DMS53 treated with DMSO at 0.1 percent for 48 hours (cell line): Measurements from ENCODE around the gene DDX39A.
"Not testable (repeated sequence)": the region's sequence is repeated elsewhere in the genome, so short reads cannot be mapped to it uniquely, and the experiment has no call there.

Source experiments
- DNase-seq: peaks from one replicate; lab custom pipeline; 2025; ENCODE audit not compliant: unreplicated experiment; lab: John Stamatoyannopoulos, UW

The DDX39A gene

GRCh38 chr19:14391156-14391821 is 27.9 kb downstream of the DDX39A start:
- DNase-seq = no peak

- DNase-seq = no peak
Observed at GRCh38 chr19:14390548-14390947, 28.6 kb downstream of the DDX39A start.

GRCh38 chr19:14385492-14385891 is 33.6 kb downstream of the DDX39A start:
- DNase-seq = no peak

GRCh38 chr19:14383661-14384555 is 35.2 kb downstream of the DDX39A start:
- DNase-seq = no peak

- DNase-seq = no peak
Observed at GRCh38 chr19:14381689-14382474, 37.3 kb downstream of the DDX39A start.

- DNase-seq = no peak
Observed at GRCh38 chr19:14379294-14380065, 39.7 kb downstream of the DDX39A start.

GRCh38 chr19:14378890-14379289 is 40.3 kb downstream of the DDX39A start:
- no peak for DNase-seq

- DNase-seq = no peak
Observed at GRCh38 chr19:14377883-14378328, 41.2 kb downstream of the DDX39A start.

- DNase-seq = no peak
Observed at GRCh38 chr19:14375582-14376291, 43.4 kb downstream of the DDX39A start.

GRCh38 chr19:14375055-14375581 is 44.0 kb downstream of the DDX39A start:
- DNase-seq = no peak

GRCh38 chr19:14374313-14374712 is 44.8 kb downstream of the DDX39A start:
- not testable (repeated sequence) for DNase-seq

- not testable (repeated sequence) for DNase-seq
Observed at GRCh38 chr19:14372384-14373077, 46.6 kb downstream of the DDX39A start.

GRCh38 chr19:14371301-14371821 is 47.8 kb downstream of the DDX39A start:
- DNase-seq = no peak

GRCh38 chr19:14370940-14371280 is 48.2 kb downstream of the DDX39A start:
- no peak for DNase-seq

GRCh38 chr19:14370169-14370939 is 48.8 kb downstream of the DDX39A start:
- no peak for DNase-seq

GRCh38 chr19:14369399-14370168 is 49.6 kb downstream of the DDX39A start:
- DNase-seq = no peak

- DNase-seq = no peak
Observed at GRCh38 chr19:14368011-14368513, 51.1 kb downstream of the DDX39A start.
